Endothelial cell of umbilical vein (primary cell): ENCODE results near the gene PSMB7. TPM values are rescaled to one million over a fixed set of nuclear protein-coding genes. Genes with fewer than 3 reads are reported as not detected.

Experiments used
- BruUV-seq: library from RNA; stranded (reverse); fragments of 400-500 nt; replicated peaks from 2 replicates; lab custom pipeline; 2021; lab: Mats Ljungman, UMichigan
- CTCF ChIA-PET: fragments of 300-600, 350-600 bp; sonication (Branson Sonifier 250); formaldehyde crosslinking; loops from one replicate; lab custom pipeline; 2021; ENCODE audit warnings: antibody characterized with exemption, inconsistent platforms; lab: Charles Lee
- POLR2A ChIA-PET: fragments of 300-600, 350-600 bp; sonication (Branson Sonifier 250); formaldehyde crosslinking; loops from one replicate; lab custom pipeline; 2021; ENCODE audit warnings: antibody characterized with exemption, inconsistent platforms; lab: Charles Lee
- DNase-seq: peaks from one replicate; pipeline ENCODE4 v3.0.0-alpha.2; 2011; ENCODE audit warnings: low read depth, low spot score
- FAIRE-seq: peaks from 2 replicates; lab custom pipeline; 2011; peaks lifted over from hg19 to GRCh38; lab: Jason Lieb, UNC
- H2AFZ ChIP-seq: 2 replicates; pipeline ENCODE4 v1.6.0; 2012; ENCODE audit warnings: low read depth, low read length, control low read depth, inconsistent platforms
- H3K27ac ChIP-seq: 2 replicates; pipeline ENCODE4 v1.5.1; 2011; ENCODE audit warnings: low read depth, mild to moderate bottlenecking, control low read depth, low read length, moderate library complexity; ENCODE audit not compliant: insufficient read depth
- H3K27me3 ChIP-seq, 2 experiments: 2 replicates each; pipeline versions ENCODE4 v1.6.0 to v1.6.1; 2011; ENCODE audit warnings: low read length in 2 of 2, mixed read lengths in 1 of 2; ENCODE audit not compliant: control insufficient read depth in 2 of 2, insufficient read depth in 2 of 2
- H3K36me3 ChIP-seq, 2 experiments: 2 replicates in 1 of 2; 3 replicates in 1 of 2; pipeline ENCODE4 v1.5.1; 2011; ENCODE audit warnings: low read length in 2 of 2, mild to moderate bottlenecking in 1 of 2, moderate library complexity in 1 of 2; ENCODE audit not compliant: control insufficient read depth in 2 of 2, insufficient read depth in 2 of 2; ENCODE audit errors: extremely low read depth in 1 of 2
- H3K4me1 ChIP-seq: 3 replicates; pipeline ENCODE4 v1.5.1; 2011; ENCODE audit warnings: mild to moderate bottlenecking, low read length; ENCODE audit not compliant: control insufficient read depth, insufficient read depth; ENCODE audit errors: extremely low read depth
- H3K4me2 ChIP-seq: 2 replicates; pipeline ENCODE4 v1.6.1; 2011; ENCODE audit warnings: low read length, control low read depth, mixed read lengths; ENCODE audit not compliant: insufficient read depth
- H3K4me3 ChIP-seq, 3 experiments: fragments of 200-600 bp in 1 of 3; sonication (generic), shearing (Covaris generic) in 1 of 3; replicated peaks in 1 of 3; 2 replicates each; pipeline ENCODE4 v1.5.1; 2011 to 2016; ENCODE audit warnings: control low read depth in 3 of 3, low read length in 3 of 3, mild to moderate bottlenecking in 2 of 3, inconsistent platforms in 1 of 3, low read depth in 1 of 3, moderate library complexity in 1 of 3; ENCODE audit not compliant: insufficient read depth in 1 of 3
- H3K79me2 ChIP-seq: 2 replicates; pipeline ENCODE4 v1.6.0; 2012; ENCODE audit warnings: low read length, inconsistent platforms; ENCODE audit not compliant: control insufficient read depth, insufficient read depth
- H3K9ac ChIP-seq: replicated peaks from 2 replicates; pipeline ENCODE3; 2011; ENCODE audit warnings: low read length, control low read depth; ENCODE audit not compliant: insufficient read depth; ENCODE audit errors: extremely low read depth
- H3K9me1 ChIP-seq: replicated peaks from 3 replicates; pipeline ENCODE4 v1.6.0; 2011; ENCODE audit warnings: mild to moderate bottlenecking, low read length; ENCODE audit not compliant: control insufficient read depth, insufficient read depth; ENCODE audit errors: extremely low read depth
- H3K9me3 ChIP-seq: replicated peaks from 2 replicates; pipeline ENCODE4 v1.5.1; 2012; ENCODE audit warnings: low read length, inconsistent platforms; ENCODE audit not compliant: control insufficient read depth, insufficient read depth
- H4K20me1 ChIP-seq: replicated peaks from 2 replicates; pipeline ENCODE3; 2011; ENCODE audit warnings: mild to moderate bottlenecking, low read length; ENCODE audit not compliant: control insufficient read depth, insufficient read depth; ENCODE audit errors: extremely low read depth
- EZH2 ChIP-seq: IDR thresholded peaks from 2 replicates; pipeline ENCODE4 v1.6.1; 2012; ENCODE audit warnings: borderline replicate concordance, low read depth, mild to moderate bottlenecking, moderate library complexity, low read length, inconsistent platforms; ENCODE audit not compliant: severe bottlenecking
- JUN ChIP-seq: IDR thresholded peaks from 2 replicates; pipeline ENCODE4 v1.6.1; 2011; ENCODE audit warnings: borderline replicate concordance, low read depth; ENCODE audit not compliant: insufficient read length, insufficient read depth
- MYC ChIP-seq: IDR thresholded peaks from one replicate; pipeline ENCODE4 v1.6.1; 2011; ENCODE audit warnings: mild to moderate bottlenecking, low read depth, low read length
- POLR2A ChIP-seq: IDR thresholded peaks from 2 replicates; pipeline ENCODE4 v1.6.1; 2012; ENCODE audit warnings: low read depth, mild to moderate bottlenecking, control low read depth, low read length
- dilution Hi-C: fragments of 300-500 bp; cut with MboI; formaldehyde crosslinking; loops from one replicate; pipeline ENCODE4 v1.15.0; 2019; ENCODE audit warnings: low sequenced_read_pairs; ENCODE audit not compliant: extremely low pct_ligation_motif_present
- intact Hi-C: fragments of 100-400 bp; cut with micrococcal nuclease; formaldehyde crosslinking; loops from one replicate; pipeline ENCODE4 v1.10.0; 2022
- polyA plus RNA-seq, 4 experiments: library from polyadenylated mRNA; depleted of rRNA in 3 of 4; stranded (reverse) in 3 of 4; unstranded in 1 of 4; fragments of >200 nt; gene quantifications; 2 replicates each; pipeline versions ENCODE4 v1.2.1 to v1.2.3, GENCODE V29; 2011 to 2012; ENCODE audit warnings: missing spikeins in 1 of 4
- total RNA-seq: library from RNA; stranded (reverse); gene quantifications from 2 replicates; pipeline ENCODE4 v1.2.3, GENCODE V29; 2021
- TF ChIP-seq, protein P1 (sequence below), 2 donors: IDR thresholded peaks; 1 replicate in 1 of 2; 2 replicates in 1 of 2; pipeline ENCODE4 v1.5.1; 2011; ENCODE audit warnings: low read length in 2 of 2, mild to moderate bottlenecking in 2 of 2, moderate library complexity in 2 of 2, control low read depth in 1 of 2, inconsistent platforms in 1 of 2, low read depth in 1 of 2; ENCODE audit not compliant: insufficient read depth in 1 of 2; ENCODE audit errors: extremely low read depth in 1 of 2
- TF ChIP-seq, protein P2 (sequence below): IDR thresholded peaks from 2 replicates; pipeline ENCODE4 v1.6.1; 2011; ENCODE audit not compliant: insufficient read depth, insufficient read length

PSMB7 gene
- total and polyA plus RNA-seq, 2 donors (not counting 3 experiments of a cell fraction or from before 2014, with no cell fraction given): 227 to 366 TPM

DNA sequence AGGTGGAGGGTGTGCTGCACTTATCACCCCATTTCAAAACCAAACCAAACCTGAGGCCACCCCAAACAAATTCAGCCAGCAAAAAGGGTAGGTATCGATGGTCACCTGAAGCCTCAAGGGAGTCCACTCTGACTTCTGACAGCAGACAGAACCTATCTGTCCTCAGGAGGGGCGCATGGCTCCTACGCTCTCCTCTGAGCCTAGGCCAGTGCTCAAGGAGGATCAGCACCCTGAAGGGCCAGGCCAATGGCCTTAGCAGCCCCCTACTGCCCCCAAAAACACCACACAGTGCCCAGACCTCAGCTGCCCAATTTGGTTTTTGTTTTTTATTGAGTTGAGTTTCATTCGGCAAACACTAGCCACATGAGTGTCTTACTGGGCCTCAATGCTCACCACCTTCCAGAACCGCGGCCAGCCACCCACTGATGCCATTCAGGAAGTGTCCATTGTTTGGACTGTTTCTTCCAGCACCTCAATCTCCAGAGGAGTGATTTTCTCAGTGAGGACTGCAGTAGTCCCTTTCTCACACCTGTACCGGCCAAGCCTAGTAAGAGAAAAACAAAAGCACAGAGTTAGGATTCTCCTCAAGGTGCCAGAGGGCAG lies 62.0 kb downstream of the PSMB7 start:
- Histone ChIP-seq H3K4me1 (no peaks in the 10 kb centered on the region), H3K9me3 (no peaks in the 10 kb centered on the region), H4K20me1 (peaks cover 2% of the 10 kb centered on the region), H3K79me2 (peaks cover 37% of the 10 kb centered on the region), H3K4me2 (no peak overlapping the region), H3K9me1 (no peaks in the 10 kb centered on the region), H3K9ac (no peak overlapping the region), H3K27me3 (no peaks in the 10 kb centered on the region), H3K36me3 (peaks cover 7 to 47% of the 10 kb centered on the region in 2 experiments), H3K4me3 (no peak overlapping the region), H3K27ac (no peak overlapping the region), H2AFZ (no peak overlapping the region)
- TF ChIP-seq, protein P1, sequence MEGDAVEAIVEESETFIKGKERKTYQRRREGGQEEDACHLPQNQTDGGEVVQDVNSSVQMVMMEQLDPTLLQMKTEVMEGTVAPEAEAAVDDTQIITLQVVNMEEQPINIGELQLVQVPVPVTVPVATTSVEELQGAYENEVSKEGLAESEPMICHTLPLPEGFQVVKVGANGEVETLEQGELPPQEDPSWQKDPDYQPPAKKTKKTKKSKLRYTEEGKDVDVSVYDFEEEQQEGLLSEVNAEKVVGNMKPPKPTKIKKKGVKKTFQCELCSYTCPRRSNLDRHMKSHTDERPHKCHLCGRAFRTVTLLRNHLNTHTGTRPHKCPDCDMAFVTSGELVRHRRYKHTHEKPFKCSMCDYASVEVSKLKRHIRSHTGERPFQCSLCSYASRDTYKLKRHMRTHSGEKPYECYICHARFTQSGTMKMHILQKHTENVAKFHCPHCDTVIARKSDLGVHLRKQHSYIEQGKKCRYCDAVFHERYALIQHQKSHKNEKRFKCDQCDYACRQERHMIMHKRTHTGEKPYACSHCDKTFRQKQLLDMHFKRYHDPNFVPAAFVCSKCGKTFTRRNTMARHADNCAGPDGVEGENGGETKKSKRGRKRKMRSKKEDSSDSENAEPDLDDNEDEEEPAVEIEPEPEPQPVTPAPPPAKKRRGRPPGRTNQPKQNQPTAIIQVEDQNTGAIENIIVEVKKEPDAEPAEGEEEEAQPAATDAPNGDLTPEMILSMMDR (IDR thresholded peaks at IDR 0.05; ENCODE audit: extremely low read depth in 1 of 2, insufficient read depth in 1 of 2, low read depth in 1 of 2, low read length in 2 of 2): no peak
- TF ChIP-seq POLR2A (no peak), MYC (no peak), EZH2 (no peak), JUN (no peak)
- TF ChIP-seq, protein P2, sequence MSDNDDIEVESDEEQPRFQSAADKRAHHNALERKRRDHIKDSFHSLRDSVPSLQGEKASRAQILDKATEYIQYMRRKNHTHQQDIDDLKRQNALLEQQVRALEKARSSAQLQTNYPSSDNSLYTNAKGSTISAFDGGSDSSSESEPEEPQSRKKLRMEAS: no peak
- CTCF ChIA-PET: no interaction called here
- intact Hi-C loops: no loop called here
- POLR2A ChIA-PET: no interaction called here
- DNase-seq (no peak), FAIRE-seq (peak; percentile 54)
- BruUV-seq: TSS peak; percentile 0
- dilution Hi-C loops: no loop called here
